ENCODE results near the gene SELENON. TPM values are rescaled to one million over a fixed set of nuclear protein-coding genes. Genes with fewer than 3 reads are reported as not detected.
A peak's percentile ranks its signal among the peaks of the same experiment; 100 is the strongest.

The SELENON gene
- polyA plus RNA-seq, 3 donors, result 67.5 to 85.7 (median 85.2) TPM

DNA sequence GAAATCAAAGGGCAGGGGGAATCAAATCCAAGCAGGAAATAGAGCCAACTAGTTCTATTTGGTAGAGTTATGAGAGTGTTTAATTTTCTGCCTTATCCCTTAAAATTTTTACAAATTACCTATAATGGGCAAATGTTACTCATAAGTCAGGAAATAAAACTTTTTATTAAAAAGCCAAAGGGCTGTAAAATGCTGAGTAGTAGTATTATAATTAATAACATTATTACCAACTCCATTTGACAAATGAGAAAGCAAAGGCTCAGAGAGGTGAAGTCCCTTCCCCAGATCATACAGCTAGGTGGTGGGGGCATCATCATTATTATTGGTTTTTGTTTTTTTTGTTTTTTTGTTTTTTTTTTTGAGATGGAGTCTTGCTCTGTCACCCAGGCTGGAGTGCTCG, 3.4 kb downstream of the SELENON start:
- DNase-seq (ENCODE audit: extremely low read depth in 1 of 11, low read depth in 9 of 11, low spot score in 4 of 11), result no peak

GRCh38 chr1:25804244-25804963, 4.4 kb downstream of the SELENON start:
- no peak for DNase-seq (ENCODE audit: extremely low read depth in 1 of 11, low read depth in 9 of 11, low spot score in 4 of 11)

DNA sequence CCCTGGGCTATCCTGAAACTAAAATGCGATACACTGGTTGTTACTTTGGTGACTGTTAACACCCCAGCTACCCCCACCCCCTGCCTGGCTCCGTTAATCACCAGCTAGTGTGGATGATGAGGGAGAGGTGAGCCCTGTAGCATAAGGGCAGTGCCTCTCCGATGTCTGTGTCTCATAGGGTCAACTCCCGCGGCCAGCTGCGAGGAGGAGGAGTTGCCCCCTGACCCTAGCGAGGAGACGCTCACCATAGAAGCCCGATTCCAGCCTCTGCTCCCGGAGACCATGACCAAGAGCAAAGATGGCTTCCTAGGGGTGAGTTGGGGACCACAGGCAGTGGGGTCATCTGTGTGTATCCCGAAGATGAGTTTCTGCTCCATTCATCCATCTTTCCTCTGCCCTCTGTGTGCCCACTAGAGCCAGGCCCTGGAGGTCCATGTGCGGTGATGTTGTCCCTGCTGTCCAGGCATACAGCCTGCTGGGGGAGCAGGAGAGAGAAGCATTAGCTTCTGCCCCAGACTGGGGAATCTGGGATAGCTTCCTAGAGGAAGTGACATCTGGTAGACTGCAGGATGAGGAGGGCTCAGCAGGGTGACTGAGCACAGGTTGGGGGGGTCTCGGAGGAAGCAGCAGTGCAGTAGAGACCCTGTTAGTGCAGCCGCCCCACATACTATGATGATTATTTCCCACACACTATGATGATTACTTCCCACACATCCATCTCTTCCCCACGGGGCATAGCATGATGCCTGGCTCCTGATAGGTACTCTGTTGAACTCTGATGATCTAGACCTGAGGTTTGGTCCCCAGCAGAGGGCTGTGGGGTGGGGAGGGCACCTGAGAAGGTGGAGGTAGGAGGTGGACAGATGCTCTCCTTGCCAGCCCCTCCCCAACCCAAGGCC, 5.2 kb downstream of the SELENON start:
- no peak for DNase-seq (ENCODE audit: extremely low read depth in 1 of 11, low read depth in 9 of 11, low spot score in 4 of 11)

DNA sequence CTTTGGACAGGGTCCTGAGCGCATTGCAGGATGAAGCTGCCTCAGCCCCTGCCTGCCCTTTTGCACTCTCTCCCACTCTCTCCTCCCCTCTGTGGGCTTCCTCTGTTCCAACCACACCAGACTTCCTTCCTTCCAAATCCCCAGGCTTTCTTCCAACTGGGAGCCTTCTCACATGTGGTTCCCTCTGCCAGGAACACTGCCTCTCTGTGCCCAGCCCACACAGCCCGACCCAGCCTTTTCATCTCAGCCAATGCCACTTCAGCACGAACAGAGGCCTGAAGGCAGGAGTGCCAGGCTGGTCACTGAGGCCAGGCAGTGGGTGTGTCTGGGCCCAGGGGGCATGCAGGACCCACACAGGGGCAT, 5.9 kb downstream of the SELENON start:
- no peak for DNase-seq (ENCODE audit: extremely low read depth in 1 of 11, low read depth in 9 of 11, low spot score in 4 of 11)

DNA sequence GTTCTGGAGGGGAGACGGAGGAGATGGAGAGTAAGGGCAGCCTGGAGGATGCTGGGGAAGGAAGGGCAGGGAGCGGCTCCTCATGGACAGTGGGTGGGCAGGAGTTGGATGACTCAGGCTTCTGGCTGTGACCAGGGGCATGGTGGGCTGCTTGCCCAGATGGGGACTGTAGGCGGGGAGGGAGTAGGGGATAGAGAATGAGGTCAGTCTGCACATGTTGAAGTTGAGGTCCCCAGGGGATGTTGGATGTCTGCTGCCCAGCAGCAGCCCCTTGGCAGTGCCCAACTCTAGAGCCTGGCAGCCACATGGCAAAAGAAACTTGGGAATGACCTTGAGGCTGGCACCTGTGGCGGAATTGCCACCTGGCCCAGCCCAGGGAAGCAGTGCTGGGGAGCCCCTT, 6.4 kb downstream of the SELENON start:
- DNase-seq (ENCODE audit: extremely low read depth in 1 of 11, low read depth in 9 of 11, low spot score in 4 of 11), result no peak

DNA sequence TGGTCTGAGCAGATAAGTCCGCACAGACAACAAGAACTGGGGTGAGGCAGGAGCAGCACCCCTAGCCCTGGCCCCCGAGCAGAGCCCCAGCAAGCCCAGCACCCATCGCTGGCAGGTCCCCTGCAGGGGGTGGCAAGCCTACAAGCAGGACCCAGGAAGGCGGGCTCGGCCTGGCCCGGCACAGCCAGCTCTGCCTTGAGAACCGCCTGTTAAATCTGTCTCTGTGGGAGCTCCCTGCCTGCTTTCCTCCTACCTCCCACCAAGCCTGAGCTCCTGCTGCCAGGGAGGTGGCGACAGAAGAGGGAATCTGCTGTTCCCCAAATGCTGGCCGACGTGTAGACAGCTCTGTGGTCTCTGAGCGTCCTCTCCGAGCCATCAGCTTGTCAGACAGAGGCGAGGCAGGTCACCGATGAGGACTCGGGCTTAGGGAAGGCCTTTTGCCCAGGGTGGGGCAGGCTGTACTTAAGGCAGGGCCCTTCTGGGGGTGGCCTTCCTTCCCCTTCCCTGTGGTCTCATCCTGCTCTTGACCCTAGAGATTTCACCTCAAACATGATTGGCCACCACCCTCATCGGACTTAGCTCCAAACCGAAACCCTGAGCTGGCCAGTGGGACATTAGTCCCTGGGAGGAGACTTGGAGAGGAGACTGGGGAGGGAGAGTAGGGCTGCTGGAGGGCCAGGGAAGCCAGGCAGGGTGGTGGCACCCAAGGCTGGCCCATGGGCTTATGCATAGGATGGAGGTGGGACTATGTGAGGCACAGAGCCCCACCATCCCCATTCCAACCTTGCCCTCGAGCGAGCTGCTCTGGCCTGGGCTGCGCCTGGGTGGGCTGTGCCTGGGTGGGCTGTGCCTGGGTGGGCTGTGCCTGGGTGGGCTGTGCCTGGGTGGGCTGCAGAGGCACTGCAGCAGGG, 7.7 kb downstream of the SELENON start:
- DNase-seq (ENCODE audit: extremely low read depth in 1 of 11, low read depth in 9 of 11, low spot score in 4 of 11), result no peak

- no peak for DNase-seq (ENCODE audit: extremely low read depth in 1 of 11, low read depth in 9 of 11, low spot score in 4 of 11)
Observed at GRCh38 chr1:25808481-25809244, 8.7 kb downstream of the SELENON start.

DNA sequence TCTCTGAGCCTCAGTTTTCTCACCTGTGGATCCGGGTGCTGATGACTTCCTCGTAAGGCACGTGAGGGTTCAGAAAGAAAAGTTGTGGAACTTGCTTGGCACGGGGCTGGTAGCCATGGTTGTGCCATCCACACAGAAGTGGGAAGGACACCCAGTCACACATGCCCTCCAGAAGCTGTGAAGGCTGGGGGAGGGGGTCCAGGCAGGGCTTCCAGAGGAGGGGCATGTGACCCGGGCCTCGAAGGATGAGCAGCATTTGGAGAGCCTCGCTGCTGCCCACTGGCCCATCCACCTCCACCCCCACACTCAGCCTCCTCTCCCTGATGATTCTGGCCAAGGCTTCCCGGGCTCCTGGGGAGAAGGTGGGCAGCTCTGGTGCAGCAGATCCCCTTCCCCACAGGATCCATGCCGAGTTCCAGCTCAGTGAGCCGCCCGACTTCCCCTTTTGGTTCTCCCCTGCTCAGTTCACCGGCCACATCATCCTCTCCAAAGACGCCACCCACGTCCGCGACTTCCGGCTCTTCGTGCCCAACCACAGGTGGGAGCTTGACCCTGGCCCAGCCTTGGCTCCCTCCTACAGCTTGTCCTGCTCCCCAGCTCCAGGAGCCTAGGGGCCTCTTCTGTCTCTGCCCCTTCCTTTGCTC, 9.4 kb downstream of the SELENON start:
- DNase-seq (ENCODE audit: extremely low read depth in 1 of 11, low read depth in 9 of 11, low spot score in 4 of 11), result no peak

- DNase-seq (ENCODE audit: extremely low read depth in 1 of 11, low read depth in 9 of 11, low spot score in 4 of 11), result no peak
Observed at GRCh38 chr1:25809929-25810328, 9.9 kb downstream of the SELENON start.

DNA sequence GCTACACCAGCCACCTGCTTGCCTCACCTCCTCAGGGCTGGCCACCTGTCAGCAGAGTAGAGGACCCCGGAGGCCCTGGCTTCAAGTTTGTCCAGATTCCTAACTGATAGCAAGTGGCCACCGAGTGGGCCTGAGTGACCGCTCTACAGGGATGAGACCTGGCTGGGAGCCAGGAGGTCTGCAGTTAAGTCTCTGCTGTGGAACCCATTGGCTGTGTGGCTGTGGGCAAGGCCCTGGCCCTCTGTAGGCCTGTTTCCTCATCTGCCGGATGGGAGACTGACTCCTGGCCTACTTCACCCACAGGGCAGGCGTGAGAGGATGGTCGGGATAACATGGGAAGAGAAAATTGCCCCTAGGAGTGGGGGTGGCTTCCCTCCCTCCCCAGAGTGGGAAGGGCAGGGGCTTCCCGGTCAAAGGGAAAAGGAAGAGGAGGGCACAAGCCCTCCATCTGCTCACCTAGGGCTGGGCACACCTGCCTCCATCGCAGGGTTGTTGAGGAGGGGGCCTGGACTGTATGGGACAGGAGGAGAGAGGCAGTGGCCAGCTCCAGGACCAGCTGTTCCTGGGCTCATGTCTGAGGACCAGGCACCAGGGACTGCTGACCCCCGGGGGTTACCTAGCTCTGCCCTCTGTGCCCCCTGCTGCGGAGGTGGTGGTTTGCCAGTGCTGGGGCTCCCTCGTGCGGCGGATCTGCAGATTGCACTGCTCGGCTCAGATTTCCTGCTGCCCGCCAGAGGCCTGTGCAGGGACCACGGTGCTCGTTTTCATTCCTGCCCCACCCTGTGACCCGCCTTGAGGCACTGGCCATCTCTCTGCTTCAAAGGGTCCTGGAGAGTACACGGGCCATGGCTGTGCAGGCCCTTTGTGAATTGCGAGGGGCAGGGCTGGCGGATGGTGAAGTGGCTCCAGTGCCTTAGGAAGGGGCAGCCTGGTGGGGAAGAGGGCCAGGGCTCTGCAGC, 10.6 kb downstream of the SELENON start:
- DNase-seq (ENCODE audit: extremely low read depth in 1 of 11, low read depth in 9 of 11, low spot score in 4 of 11), result peak in 2 of 11 donors; percentile 26 to 27

DNA sequence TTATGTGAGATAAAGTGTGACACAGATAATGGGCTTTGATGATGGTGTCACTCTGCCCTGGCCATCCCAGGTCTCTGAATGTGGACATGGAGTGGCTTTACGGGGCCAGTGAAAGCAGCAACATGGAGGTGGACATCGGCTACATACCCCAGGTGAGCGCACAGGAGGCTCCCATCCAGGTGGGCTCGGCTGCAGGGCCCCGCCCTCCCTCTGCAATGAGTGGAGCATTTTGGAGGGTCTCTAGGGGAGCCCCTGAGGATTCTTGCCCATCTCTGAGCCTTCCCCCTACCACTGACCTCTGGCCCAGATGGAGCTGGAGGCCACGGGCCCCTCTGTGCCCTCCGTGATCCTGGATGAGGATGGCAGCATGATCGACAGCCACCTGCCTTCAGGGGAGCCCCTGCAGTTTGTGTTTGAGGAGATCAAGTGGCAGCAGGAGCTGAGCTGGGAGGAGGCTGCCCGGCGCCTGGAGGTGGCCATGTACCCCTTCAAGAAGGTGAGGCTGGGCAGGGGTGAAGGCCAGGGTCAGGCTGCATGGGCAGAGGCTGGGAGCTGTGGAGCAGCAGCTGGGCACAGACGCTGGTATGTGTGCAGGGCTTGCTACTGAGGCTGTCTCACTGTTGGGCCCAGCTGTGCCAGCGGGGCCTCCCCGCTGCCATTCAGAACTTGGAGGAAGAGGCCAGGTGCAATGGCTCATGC, 11.5 kb downstream of the SELENON start:
- DNase-seq (ENCODE audit: extremely low read depth in 1 of 11, low read depth in 9 of 11, low spot score in 4 of 11), result no peak

DNA sequence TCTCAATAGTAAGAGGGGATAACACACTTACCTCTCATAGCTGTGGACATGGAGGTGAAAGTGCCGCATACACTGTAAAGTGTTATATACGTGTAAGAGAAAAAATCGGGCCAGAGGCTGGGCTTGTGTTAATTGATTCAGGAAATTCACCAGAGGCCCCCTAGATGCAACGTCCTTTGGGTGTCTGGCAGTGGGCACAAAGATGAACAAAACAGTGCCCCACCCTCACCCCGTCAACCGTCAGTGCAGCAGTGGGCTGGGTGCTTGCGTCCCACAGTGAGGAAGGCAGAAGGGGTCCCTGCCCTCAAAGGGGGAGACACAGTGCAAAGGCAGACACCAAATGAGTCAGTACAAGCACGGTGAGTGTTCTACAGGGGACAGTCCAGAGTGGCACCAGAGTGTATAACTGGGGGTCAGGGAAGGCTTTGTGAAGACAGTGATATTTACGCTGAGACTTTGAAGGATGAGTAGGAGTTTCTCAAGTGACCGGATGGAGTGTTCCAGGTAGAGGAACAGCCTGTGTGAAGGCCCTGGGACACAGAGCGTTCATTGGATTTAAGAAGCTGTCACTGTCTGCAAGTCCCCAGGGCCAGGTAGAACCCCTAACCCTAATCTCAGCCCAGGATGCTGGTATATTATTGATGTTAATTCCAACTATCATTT, 13.2 kb downstream of the SELENON start:
- DNase-seq (ENCODE audit: extremely low read depth in 1 of 11, low read depth in 9 of 11, low spot score in 4 of 11), result no peak

DNA sequence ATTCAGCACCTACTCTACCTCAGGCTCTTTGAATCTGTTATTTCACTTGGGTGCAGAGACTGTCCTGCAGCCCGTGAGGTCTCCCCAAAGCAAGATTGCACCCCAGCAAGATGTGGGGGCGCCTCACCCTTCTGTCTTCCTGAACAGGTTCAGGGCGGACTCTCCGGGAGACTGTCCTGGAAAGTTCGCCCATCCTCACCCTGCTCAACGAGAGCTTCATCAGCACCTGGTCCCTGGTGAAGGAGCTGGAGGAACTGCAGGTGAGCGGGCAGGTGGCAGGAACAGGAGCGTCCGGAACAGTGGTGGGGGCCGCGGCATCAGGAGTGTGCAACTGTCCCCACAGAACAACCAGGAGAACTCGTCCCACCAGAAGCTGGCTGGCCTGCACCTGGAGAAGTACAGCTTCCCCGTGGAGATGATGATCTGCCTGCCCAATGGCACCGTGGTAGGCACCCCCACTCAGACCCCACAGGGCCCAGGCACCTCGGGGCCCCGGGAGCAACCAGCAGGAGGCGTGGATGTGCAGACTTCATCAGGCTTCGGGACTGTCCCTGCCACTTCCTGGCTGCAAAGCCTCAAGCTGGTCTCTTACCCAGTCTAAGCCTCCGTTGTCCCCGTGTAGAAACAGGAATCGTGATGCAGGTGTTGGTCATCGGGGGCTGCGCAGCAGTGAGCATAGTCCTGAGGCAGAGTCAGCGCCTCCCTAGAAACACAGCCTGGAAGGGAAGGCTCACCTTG, 13.9 kb downstream of the SELENON start:
- DNase-seq (ENCODE audit: extremely low read depth in 1 of 11, low read depth in 9 of 11, low spot score in 4 of 11), result no peak

- no peak for DNase-seq (ENCODE audit: extremely low read depth in 1 of 11, low read depth in 9 of 11, low spot score in 4 of 11)
Observed at GRCh38 chr1:25814549-25815087, 14.6 kb downstream of the SELENON start.

All from renal cortex interstitium (tissue), 11 donors.